RKO (cell line): Measurements from ENCODE around the gene DOK3.

Experiments
- DNase-seq: peaks from one replicate; pipeline ENCODE4 v3.0.0-alpha.2; 2016; ENCODE audit warnings: low spot score

Gene DOK3

DNA sequence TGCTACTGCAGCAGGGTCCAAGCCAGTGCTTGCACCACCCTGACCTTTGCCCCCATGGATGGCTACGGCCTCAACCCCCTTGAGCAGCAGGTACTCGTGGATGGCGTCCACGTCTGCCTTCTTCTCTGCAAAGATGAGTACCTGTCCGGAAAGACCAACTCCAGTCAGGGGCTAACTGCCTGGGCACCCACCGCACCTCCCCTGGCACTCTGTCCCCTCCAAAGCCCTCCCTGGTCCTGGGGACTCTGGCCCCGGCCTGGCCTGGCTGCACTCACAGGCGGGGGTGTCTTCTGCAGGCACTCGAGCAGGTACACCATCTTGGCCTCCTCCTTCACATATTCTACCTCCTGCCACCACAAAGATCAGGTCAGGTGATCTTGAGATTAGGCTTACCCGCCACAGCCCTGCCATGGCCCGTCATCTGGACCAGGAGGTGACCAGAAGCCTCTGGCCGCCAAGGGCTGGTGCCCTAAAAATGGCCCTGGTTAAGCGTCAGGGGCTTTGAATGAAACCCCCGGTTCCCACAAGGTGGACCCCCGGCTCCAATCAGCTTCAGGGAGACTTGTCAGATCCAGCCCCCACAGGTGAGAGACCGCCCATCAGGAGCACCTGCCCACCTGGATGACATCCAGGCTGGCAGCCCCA lies 3.2 kb upstream of the DOK3 start:
- no peak for DNase-seq

DNA sequence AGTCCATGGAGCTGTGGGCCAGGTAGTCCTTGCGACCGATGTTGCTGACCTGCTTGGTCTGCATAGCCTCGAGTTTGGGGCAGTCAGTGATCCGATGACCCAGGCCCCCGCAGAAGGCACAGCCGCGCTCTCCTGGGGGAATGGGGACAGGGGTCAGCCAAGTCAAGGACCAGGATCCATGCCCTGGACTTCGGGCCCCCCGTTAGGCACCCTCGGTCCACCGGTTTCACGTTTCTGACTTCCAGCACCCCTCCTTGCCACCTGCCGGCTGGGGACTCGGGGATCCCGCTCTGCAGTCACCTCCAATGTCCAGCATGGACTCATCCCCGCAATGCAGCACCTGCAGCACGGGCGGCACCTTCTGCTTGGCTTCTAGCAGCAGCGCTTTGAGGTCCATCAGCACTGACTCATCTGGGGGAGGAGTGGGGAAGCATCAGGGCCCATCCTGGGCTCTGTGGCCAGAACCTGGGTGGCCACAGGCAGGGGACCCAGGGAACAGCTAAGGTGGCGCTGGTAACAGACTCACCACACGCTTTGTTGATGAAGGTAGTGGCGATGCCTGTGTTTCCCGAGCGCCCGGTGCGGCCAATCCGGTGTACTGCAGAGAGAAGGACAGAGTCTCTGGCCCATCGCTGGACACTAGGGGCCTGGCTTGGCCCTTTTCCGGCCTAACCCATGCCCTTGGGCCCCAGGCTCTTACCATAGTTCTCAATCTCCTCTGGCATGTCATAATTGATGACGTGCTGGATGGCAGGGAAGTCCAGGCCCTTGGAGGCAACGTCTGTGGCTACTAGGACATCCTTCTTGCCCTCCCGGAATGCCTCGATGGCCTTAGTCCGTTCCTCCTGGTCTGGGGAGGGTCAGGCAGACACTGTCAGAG lies 2.4 kb upstream of the DOK3 start:
- DNase-seq = no peak

DNA sequence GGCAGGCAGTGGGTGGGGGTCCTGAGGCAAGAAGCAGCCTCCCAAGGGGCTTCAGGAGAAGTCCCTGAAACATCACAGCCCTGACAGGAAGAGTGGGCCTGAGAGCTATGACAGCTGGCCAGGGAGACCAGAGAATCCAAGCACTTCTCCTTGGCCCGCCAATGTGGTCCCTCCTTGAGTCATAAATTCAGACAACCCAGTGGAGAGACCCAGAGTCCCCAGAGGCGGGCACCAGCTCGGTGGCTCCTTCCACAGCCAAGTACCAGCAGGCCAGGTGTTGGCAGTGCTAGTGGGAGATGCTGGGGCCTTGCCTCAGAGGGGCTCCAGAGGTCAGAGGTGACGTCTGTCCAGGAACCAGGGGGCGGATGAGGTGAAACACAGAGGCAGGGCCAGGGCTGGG lies 1.6 kb upstream of the DOK3 start:
- DNase-seq = no peak

DNA sequence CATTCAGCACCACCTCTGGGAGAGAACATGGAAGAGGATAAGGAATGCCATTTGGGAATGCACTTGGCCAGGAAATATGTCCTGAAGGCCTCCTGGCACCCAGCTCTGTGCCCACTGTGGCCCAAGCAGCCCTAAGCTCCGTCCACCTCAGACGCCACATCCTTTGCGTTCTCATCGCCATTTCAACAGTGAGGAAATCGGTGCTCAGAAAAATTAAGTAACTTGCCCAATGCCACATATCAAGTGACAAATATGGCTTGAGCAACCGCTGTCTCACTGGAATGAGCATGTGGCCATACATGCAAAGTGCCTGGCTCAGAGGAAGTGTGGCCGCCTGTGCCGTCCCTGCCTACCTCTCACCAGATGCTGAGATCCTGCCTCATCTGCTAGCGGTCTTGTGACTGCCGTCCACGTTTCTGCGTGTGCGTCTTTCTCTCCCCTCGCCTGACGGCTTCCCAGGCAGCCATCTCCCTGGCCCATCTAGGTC lies 984 bp upstream of the DOK3 start:
- no peak for DNase-seq

DNA sequence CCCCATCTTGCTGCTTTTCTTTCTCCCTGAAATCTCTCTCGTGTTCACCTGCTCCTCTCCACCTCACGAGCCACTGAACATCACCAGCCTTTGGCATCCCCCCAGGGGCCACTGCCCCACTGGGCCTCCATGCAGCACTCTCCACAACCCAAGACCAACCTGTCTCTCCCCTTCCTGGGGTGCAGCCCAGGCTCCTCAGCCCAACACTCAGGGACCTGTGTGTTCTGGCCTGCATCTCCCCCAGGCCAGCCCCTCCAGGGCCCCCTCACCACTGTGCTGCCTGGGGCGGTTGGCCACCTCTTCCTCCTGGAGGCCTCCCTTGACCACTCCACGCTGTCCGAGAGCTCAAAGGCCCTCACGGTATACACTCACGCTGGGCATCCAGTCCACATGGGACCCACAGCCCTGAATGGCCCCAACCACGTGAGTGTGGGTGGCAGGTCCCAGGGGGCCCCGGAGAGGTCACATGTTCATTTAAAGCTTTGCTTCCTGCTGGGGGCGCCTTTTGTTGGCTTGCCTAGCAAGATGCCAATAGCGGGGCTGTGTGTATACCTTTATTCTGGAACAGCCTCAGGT lies 453 bp upstream of the DOK3 start:
- no peak for DNase-seq

DNA sequence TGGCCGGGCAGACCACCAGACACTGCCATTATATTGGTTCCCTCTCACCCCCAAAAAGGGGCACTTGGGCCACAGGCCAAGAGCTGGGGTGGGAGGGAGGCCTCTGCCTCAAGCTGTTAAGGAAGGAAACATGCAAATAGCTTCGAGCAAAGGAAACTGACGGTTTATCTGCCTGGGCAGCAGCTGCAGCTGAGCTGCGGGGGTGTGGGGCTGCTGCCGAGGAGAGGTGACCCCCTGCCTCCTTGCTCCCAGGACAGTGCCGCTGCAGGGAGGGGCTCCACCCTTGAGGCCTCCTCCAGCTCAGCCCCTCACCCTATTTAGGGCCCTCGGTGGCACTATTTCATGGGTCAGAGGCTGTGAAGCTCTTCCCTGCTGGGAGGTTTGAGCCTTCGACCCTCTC lies 789 bp downstream of the DOK3 start:
- DNase-seq = no peak

DNA sequence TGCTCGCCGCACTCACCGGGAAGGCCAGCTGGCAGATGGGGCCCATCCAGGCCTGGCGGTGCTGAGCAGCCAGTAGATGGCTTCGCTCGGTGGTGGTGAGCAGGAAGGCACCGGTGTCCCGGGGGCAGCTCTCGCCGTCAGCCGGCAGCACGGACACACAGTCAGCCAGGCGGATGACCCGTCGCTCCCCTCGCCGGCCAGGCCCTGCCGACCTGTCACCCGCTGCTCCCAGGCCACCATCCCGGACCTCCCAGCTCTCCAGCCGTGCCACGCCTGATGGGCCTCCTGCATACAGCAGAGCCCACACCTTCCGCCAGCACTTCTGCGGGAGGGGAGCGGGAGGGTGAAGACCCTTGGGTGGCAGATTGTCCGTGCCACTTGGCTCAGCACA lies 1.4 kb downstream of the DOK3 start:
- no peak for DNase-seq

DNA sequence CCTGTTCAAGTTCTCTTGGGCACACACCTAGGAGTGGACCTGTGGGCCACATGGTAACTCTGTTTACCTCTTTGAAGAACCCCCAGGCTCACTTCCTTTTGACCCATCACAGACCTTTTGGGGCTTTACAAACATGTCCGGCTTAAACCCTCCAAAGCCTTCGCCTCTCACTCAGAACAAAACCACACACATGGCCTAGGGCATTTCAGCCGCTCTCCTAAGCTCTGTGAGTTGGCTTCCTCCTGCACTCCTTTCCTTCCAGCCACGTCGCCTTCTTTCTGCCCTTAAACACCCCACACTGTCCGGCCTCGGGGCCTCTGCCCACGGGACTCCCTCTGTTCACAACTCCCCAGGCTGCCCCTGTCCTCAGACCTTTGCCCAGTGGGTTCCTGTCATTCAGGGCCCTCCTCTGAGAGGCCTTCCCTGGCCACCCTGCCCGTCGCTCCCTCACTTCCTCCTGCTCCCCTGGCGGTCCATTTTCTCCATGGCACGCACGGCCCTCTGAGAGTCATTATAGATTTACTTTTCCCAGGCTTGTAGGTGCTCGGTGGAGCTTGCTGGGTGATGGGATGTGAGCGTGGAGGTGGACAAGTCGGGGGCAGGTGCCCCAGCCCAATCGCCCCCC lies 1.9 kb downstream of the DOK3 start:
- no peak for DNase-seq

DNA sequence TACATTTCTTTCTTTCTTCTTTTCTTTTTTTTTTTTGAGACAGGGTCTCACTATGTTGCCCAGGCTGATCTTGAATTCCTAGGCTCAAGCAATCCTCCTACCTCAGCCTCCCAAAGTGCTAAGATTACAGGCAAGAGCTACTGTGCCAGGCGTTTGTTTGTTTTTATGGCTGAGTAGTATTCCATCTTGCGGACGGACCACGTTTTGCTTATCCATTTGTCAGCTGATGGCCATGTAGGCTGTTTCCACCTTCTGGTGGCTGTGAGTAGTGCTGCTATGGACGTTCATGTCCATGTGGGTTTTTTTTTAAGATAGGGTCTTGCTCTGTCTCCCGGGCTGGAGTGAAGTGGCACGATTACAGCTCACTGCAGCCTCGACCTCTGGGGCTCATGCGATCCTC lies 2.5 kb downstream of the DOK3 start:
- DNase-seq = peak; percentile 56

DNA sequence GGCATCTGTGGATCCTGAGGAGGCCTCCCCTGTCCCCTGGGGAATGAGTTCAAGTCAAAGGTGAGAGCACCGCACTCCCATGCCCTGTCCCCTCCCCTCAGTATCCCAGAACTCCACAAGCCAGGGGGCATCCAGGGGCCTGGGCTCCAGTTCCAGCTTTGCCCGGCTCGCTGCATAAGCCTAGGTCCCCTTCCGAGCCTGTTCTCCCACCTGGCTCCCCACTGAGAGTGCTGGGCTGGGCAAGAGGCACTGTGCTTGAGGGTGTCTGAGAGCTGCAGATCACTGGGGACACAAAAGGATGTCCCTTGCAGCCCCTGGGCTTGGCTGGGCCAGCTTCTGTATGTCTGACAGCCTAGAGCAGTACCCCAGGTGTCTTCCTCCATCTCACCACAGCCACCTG lies 4.6 kb downstream of the DOK3 start:
- DNase-seq = no peak

DNA sequence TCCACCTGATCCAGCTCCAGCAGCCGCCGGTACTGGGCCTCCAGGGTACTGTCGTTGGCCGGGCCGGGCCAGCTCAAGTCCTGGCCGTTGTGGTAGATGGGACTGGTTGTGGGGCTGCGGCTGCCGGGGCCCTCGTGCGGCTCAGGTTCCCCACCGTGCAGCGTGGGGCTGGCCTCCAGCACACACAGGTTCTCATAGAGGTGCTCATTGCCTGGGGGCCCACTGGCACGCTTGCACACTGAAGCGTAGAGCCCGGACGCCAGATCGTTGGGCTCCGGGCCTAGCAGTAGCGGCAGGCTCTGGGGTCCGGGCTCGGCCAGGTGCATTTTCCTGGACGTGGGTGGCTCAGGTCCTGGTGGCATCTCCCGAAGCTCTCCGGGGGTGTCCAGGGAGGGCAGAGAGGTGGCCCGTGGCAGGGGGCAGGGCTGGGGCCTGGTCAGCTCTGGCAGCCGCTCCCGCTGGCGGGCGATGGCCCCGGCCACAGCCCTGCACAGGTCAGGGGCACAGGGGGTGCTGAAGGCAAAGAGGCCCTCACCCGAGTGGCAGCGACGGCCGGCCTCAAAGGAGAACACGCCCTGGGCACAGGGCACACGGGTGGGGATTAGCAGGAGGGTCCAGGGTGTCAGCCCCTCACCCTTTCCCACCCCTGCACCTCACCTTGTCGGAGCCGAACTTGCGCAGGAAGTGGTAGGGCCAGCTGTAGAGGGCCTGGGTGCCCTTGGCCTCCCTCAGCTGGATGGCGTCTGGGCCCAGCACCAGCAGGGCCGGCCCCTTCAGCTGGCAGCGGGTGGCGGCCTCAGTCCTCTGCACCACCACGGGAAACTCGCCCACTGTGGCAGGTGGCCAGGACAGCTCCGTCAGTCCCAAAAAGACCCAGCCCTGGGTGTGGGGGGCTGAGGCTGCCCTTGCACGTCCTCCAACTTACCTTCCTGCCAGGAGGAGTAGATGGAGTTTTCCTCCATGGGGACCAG lies 5.3 kb downstream of the DOK3 start:
- no peak for DNase-seq

DNA sequence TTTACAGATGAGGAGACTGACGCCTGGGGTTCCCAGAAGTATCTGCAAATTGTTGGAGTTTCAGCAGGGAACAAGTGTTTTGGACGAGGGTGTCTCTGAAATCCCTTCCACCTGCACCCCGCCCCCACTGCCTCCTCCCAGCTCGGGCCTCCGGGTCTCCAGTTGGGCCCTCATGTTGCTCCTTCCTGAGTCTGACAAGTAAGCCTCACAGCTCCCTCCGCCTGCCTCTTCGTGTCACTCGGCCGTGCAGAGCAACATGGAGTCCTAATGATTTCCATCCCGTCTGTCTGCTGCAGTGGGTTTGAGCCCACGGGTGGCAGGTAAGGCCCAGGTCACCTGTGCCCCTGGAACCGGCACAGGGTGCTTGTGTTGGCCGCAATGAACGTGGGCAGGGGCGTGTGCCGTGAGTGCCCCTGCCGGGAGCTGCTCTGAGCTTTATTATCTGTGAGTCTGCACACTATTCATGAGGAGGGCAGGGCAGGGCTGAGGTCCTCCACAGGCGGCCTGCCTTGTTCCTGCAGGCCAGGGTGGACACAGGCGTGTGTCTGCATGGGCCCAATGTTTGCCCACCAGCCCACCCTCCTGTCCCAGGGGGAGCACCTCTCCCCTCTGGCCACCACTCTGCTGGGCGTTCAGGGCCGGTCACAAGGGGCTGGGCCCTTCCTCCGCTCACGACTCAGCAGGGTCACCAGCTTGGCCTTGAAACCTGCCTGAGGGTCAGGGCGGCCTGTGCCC lies 6.1 kb downstream of the DOK3 start:
- no peak for DNase-seq

DNA sequence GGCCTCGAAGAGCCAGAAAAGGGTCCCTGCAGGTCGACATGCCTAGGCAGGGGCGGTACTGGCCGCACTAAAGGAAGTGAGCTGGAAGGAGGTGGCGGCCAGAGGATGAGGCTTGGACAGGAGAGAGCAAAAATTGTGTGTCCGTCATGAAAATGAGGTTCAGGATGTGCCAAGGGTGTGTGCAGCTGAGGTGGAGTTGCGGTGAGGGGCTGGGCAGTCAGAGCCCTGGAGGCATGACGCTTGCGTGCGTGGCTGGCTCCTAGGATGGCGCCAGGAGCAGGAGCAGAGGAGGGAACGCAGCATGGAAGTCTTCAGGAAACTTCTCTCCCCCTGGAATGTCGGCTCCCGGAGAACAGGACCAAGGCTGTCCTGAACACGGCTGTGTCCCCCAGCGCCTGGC lies 6.7 kb downstream of the DOK3 start:
- no peak for DNase-seq

DNA sequence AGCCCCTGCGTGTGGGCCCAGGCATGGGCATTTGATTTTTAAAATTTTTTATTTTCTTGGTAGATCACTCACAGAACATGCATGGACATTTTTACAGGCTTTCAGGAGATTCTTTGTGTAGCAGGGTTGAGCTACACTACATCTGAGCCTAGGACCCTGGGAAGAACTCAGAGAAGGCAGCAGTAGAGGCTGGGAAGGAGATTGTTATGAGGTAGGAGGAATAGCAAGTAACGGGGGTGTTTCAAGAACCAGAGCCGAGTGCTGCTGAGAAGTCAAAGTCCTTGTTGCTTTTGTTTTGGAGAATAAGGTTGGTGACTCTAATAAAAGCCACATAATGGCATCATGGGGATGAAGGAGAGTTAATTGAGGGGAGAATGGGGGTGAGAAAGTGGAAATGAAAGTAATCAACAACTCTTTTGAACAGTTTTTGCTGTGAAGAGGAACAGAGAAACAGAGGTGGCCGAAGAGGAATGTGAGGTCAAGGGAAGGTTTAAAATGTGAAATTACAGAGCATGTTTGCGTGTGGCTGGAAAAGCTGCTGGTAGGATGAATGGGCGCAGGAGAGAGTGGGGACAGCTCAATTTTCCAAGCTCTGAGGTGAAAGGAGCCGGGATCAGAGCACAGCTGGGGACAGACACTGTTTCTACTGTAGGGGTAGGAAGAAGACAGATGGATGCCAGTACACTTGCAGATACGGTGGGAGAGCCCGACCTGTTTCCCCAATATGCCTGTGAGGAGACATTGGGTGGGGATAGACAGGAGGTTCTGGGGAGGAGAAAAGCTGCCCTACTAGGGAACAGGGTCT lies 7.5 kb downstream of the DOK3 start:
- DNase-seq = no peak

DNA sequence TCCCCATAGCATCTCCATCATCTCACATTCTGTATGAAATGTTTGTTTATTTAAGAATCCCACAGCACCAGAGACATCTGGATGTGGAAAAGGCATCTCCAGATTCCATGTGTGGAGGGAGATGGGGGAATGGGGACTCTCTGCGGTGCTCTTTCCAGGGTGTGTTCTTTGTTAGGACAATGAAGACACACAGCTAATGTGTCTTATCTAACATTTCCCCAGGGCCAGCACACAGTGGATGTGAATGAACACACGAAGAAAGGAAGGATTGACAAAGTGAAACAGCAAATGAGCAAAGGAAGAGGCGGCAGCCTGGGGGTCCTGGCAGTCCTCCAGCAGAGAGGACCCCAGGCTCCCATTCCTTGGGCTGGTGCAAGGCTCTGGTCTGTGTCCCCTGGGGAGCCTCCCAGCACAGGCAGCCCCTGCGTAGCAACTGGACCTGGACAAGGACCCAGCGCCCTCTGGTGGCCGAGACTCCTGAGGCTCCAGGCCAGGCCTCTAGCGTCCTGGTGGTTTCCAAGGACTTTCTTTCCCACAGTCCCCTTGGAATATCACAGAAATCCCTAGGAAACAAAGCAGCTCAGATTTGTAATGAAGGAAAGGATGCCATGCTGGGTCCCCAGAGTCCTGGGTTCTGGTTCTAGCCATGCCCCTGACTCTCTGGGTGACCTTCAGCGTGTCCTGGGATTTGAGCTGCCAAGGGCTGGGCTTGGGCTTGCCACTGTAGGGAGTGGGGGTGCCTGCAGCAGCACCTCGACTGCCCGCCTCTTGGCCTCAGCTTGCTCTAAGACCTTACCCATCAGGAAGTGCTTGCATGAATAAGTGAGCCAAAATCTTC lies 8.7 kb downstream of the DOK3 start:
- DNase-seq = peak; percentile 83

DNA sequence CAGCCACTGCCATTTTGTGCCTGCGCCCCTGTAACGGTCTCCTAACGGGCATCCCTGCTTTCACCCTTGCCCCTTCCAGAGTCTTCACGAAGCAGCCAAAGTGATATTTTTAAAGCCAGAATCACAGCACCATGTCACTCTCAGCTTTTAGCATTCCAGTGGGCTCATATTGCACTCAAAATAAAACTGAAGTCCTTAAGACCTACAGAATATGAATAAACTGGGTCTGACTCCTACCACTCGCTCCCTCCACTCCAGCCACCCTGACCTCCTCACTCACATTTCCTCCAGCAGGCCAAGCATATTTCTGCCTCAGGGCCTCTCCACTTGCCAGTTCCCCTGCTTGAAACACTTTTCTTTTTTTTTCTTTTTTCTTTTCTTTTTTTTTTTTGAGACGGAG lies 9.8 kb downstream of the DOK3 start:
- no peak for DNase-seq

DNA sequence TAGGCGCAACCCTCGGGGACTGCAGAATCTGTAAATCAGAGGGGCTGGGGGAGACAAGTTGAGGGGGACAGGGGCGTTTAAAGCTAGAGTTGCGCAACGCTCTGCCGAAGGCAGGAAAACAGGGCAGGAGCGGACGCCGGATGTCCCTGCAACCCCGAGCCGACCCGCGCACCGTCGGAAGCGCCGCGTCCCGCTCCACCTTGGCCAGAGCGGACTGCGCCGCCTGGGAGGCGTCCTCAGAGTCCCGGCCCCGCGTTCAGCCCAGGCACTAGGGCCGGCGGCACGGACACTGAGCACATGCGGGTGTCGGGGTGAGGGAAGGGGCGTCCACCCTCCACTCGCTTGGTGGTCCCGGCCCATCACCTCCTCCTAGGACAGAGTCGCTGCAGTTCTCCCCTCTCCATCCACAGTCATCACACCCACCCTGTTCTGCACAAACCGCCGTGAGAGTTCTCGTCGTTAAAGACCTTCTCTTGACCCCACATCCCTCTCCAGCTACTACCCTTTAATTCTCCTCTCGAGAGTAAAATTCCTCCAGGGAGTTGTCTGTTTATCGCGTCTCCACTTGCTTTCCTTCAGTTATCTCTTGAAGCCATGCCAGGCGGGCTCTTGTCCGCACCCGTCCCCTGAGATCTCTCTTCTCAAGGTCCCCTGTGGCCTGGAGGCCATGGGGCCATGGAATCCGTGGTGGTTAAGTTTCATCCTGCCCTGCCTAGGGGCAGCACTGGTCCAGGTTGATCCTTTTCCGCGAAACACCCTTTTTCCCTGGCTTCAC lies 11.4 kb downstream of the DOK3 start:
- DNase-seq = no peak

DNA sequence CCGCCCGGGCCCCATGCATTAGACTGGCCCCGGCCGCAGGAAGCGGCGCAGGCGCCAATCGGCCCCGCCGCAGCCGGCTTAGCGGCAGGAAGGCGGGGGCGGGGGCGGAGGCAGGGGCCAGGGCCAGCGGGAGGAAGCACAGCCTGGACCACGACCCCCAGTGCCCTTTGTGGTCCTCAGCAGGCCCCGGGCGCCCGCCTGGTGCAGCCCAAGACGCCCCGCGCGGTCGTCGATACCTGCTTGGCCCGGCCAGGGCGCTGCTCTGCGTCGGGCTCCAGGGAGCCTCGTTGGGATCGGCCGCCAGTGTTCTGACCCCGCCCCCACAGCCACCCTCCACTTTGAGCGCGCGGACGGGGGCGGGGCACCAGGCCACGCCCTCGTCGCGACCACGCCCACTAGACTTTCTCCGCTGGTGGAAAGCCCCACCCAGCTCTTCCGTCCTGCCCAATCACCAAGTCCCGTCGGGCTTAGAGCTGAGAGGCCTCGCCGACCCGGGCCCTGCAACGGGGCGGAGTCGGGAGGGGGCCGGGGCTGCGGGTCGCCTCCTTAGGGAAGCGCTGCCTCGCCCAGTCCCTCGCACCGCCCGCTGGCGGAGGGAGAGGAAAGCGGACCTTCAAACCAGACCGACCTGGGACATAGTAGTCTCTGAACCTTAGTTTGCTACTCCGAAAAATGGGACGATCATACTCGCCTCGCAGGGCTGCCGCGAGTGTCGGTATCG lies 12.2 kb downstream of the DOK3 start, which contains the start of gene PDLIM7:
Gene PDLIM7 (minus strand): TSS at position 313 of the 721 bp plus-strand sequence. CDS start 1,092 bp downstream, outside the sequence.
- DNase-seq = peak; percentile 92
